Tongue (tissue), 2 donors: ENCODE measurements around the gene GABRD. TPM values are rescaled to one million over a fixed set of nuclear protein-coding genes. Genes with fewer than 3 reads are reported as not detected.

Experiments
- DNase-seq: peaks from one replicate; pipeline ENCODE4 v3.0.0-alpha.2; 2015
- total RNA-seq: library from RNA; depleted of rRNA; stranded (reverse); fragments of >200 nt; gene quantifications from one replicate; pipeline ENCODE4 v1.2.3, GENCODE V29; 2014

Gene GABRD
- total RNA-seq, 1 donor from 2014 or later = 0.82 TPM

DNA sequence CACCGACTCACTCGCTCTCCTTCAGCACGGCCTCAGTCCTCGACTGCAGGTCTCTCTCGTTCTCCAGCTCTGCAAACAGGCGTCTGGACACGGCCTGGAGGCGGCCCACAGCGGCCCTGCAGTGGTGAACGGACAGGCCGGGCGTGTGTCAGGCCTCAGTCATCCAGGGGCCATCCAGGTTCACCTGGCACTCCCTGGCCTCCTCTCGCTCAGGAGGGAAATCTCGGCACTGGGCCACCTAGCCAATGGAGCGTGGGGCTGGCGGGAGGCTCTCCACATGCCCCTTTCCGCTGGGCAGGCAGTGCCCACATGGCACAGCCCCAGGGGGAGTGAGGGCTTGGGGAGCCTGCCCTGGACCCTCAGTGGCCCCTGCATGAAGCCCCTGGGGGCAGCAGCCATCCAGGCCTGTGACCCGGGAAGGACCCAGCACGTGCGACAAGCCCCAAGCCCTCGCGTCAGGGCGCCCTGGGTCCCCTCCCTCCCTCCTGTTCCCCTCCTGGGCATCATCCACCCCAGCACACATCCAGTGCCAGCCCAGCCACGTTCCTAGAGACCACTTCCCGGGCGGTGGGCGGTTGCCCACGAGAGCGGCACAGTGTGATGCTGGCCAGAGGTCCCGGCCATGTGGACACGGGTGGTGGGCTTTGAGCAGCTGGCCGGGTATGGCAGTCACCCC, 33.6 kb upstream of the GABRD start:
- DNase-seq = no peak

- no peak for DNase-seq
These were observed 32.5 kb upstream of the GABRD start for GRCh38 chr1:1986451-1987141.

DNA sequence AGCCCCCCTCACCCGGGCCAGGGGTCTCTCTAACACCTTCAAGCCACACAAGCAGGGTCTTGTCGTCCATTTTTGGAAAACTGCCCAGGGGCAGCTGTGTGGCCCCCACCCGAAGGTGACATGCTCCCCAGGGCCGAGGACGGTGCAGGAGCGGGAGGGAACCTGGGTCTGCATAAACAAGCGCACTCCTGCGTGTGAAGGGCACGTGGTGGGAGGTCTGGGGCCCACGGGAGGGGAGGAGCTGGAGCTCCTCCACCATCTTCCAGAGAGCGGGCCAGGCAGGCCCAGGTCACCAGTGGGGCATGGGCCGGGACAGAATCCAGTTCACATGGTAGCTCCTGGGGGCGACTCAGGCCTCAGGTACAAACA, 32.0 kb upstream of the GABRD start:
- DNase-seq = no peak

- DNase-seq = no peak
These were observed 30.8 kb upstream of the GABRD start for GRCh38 chr1:1988061-1988945.

DNA sequence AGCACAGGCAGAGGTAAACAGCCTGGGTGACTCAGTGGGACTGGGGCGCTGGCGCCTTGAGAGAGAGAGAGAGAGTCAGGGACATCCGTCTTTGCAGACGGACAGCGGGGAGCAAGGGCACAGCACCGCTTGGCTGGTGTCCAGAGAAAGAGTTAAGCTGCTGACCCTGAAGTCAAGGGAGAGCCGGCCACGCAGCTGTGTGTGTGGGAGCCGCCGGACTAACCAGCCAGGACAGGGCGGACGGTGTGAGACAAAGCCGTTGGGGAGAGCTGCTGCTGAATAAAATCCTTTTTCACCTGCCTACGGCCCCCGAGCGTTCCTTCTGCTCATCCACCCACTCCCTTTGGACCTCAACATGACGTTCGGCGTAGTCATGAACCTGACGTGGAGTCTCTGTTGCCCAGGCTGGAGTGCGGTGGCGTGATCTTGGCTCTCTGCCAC, 30.0 kb upstream of the GABRD start:
- DNase-seq = no peak

GRCh38 chr1:1989789-1990188, 29.4 kb upstream of the GABRD start:
- DNase-seq = peak; percentile 60

- peak; percentile 36 for DNase-seq
These were observed 28.9 kb upstream of the GABRD start for GRCh38 chr1:1990222-1990621.

- no peak for DNase-seq
These were observed 24.6 kb upstream of the GABRD start for GRCh38 chr1:1994536-1994935.

DNA sequence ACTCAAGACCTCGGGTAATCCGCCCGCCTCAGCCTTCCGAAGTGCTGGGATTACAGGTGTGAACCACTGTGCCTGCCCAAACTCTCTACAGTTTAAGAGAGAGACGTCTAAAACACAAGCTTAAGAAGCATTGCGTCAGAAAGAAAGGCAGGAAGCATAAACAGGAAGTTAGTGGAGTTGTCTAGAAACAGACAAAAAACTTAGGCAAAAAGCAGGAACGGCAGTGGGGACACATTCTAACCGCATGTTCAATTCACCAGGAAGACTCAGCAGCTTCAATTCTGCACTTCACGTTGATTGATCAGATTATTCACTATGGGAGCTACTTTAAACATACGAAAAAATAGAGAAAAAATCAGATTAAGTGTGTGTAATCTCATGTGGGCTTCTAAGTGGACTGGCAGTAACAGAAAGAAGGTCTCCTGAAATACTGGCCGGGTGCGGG, 22.9 kb upstream of the GABRD start:
- no peak for DNase-seq

DNA sequence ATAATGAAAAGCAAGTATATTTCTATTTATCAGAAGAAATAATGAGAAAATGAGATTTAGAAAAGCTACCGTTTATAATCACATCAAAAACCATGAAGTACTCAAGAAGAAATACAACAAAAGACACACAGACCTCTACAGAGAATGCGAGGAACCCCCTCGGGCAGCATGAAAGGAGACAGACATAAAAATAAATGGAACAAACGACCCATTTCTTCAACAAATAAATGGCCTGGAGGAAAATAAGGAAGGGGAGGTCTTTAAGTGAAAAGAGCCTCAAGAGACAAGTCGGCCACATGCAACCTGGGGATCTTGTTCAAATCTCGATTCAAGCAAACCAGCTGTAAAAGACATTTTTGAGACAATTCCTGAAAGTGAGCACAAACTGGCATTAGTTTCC, 21.6 kb upstream of the GABRD start:
- DNase-seq = no peak

DNA sequence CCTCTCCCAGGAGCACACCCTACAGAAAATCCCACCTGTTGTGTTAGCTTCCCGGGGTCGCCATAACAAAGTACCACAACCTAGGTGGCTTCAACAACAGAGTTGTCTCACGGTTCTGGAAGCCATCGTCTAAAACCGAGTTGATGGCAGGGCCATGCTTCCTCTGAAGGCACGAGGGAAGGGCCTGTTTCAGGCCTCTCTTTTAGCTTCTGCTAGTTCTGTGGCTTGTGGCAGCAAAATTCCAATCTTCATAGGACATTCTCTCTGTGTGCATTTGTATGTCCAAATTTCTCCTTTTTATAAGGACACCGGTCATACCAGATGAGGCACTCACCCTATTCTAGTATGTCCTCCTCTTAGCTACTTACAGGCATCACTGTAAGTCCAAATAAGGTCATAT, 18.7 kb upstream of the GABRD start:
- no peak for DNase-seq

DNA sequence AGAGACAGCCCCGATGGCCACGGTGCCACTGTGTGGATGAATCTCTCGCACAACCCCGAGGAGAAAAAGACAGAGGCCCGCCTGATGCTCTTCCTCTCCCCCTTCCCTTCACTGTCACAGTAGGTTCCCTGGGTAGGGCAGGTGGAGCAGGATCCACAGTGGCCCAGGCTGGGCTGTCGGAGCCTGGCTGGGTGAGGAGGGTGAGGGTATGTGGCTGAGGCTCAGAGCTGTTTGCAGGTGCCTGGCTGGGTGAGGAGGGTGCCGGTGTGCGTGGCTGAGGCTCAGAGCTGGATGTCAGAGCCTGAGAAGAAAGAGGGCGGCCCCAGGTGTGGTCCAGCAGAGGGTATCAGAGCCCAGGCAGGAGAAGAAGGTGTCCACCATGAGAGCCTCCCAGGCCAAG, 18.3 kb upstream of the GABRD start:
- DNase-seq = no peak

GRCh38 chr1:2001773-2002411, 17.3 kb upstream of the GABRD start:
- peak; percentile 25 for DNase-seq

DNA sequence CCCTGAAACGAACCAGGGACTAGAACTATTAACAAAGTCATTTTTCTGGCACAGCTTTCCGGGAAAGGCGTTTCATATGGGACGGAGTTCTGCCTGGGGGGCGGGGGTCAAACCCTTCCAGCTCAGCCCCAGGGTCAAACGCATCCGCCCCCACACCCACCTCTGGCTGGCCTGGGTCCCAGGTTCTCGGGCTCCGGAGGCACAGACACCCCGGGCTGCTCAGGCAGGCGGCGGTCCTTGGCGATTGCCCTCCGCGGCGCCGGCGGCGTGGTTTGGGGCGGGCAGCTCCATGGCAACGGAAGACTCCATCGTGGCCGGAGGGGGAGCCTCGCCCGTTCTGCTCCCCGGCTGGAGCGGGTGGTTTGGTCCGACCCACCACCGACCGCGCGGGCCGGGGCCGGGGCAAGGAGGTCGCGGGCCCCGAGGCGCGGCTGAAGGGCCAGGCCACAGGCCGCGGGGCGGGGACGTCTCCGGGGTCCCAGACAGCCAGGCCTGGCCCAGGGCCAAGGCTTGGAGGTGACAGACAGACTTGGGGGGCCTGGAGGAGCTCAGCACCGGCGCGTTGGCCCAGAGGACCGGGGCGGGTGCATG, 15.5 kb upstream of the GABRD start, which contains the start of gene CFAP74:
Gene CFAP74, minus strand, starts transcription at position 246 of the 591 bp plus-strand sequence. CDS start 12,830 bp downstream, outside the sequence.
- peak; percentile 61 for DNase-seq

DNA sequence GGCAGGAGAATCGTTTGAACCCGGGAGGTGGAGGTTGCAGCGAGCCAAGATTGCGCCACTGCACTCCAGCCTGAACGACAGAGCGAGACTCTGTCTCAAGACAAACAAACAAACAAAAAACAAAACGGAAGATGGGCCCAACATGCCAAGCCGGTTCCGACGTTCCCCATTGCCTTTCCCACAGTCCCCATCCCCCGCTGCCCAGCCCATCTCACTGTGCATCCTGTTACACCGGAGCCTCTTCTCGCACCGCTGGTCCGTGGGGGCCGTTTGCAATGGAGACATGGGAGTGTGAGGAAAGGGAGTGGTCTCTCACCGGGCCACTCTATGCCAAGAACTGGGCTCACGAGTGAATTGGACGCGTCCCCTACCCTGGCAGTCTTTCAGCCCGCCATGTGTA, 14.3 kb upstream of the GABRD start:
- DNase-seq = no peak

GRCh38 chr1:2009101-2010053, 9.8 kb upstream of the GABRD start:
- no peak for DNase-seq

DNA sequence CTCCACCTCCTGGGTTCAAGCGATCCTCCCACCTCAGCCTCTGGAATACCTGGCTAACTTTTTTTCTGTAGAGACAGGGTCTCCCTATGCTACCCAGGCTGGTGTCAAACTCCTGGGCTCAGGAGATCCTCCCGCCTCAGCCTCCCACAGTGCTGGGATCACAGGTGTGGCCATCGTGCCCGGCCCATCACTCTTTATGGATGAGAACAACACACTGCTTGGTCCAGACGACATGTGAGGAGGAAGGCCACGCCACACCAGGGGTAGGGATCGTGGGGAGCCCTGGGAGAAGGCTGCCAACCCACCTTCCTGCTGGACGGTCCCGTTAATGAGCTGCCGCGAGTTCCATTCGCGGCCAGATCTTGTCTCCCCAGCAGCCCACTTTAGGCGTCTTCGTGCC, 5.0 kb upstream of the GABRD start:
- DNase-seq = no peak

GRCh38 chr1:2014741-2015735, 4.1 kb upstream of the GABRD start:
- DNase-seq = no peak

DNA sequence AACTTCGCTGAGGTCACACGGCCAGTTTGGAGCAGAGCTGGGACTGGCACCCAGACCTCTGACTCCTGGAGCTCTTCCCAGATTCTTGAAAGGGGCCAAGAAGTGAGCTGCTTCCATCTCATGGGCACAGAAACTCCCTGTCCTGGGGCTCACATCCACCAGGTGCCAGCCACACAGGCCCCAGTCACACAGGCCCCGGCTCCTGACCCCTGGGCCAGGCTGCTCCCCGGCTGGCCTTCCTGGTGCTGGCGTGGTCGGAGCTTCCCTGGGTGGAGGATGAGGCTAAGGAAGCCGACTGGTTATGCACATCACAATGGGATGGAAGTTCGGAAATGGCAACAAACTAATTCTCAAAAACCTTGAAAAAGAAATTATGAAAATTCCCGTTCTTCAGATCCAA, 3.0 kb upstream of the GABRD start:
- DNase-seq = no peak
